Ecto neural progenitor cell (in vitro differentiated cells): ENCODE measurements around the gene CCDC146.
"Not testable (repeated sequence)": the region's sequence is repeated elsewhere in the genome, so short reads cannot be mapped to it uniquely, and the experiment has no call there.

ENCODE experiments used
- DNase-seq: peaks from one replicate; pipeline ENCODE4 v3.0.0-alpha.2; 2018; ENCODE audit warnings: low spot score

The CCDC146 gene

DNA sequence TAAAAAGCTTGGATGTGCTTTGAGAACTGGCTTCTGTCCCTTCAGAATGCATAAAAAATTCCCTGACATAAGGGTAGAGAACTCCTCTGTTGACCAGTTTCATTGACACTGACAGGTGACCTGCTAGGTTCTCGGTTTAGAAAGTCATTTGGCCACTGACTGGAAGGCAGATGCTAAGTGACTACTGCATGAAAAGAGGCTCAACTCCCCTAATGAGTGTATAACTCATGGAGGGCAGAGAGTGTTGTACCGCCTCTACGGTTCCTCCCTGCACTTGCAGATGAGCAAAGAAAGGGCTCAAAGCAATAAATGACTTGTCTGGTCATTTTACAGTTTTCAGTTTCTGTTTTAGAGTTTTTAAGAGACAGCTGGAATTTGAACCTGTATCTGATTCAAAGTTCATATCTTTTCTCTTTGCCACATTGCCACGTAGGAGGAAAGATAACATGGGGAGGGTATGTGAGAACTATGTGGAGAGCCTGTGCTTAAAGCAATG, 80.1 kb downstream of the CCDC146 start:
- no peak for DNase-seq

DNA sequence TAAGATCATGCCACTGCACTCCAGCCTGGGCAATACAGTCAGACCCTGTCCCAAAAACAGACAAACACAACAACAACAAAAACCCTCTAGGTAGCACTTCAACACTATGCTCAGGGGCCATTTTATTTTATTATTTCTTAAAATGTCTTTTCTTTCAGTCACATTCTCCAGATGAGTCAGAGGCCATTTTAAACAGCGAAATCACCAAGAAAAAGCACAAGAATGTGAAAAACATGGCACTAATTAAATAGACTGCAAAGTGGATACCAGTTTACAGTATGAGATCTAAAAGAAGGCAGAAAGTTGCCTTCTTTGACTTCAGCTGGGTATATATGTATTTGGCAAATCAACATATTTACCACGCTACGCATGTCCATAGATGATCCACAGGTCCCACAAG, 83.3 kb downstream of the CCDC146 start:
- no peak for DNase-seq

DNA sequence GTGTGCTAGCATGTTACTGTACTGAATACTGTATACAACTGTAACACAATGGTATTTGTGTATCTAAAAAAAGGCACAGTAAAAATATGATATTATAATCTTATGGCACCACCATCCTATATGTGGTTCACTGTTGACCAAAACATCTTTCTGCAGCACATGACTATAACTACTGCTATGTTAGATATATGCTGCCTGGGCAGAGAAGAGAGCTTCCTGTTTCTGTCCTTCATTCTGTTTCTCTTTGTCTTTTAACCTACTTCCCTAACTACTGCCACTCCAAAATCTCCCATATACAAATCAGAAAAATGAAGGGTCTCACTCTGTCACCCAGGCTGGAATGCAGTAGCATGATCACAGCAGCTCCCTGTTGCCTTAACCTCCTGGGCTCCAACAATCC, 86.0 kb downstream of the CCDC146 start:
- DNase-seq: no peak

DNA sequence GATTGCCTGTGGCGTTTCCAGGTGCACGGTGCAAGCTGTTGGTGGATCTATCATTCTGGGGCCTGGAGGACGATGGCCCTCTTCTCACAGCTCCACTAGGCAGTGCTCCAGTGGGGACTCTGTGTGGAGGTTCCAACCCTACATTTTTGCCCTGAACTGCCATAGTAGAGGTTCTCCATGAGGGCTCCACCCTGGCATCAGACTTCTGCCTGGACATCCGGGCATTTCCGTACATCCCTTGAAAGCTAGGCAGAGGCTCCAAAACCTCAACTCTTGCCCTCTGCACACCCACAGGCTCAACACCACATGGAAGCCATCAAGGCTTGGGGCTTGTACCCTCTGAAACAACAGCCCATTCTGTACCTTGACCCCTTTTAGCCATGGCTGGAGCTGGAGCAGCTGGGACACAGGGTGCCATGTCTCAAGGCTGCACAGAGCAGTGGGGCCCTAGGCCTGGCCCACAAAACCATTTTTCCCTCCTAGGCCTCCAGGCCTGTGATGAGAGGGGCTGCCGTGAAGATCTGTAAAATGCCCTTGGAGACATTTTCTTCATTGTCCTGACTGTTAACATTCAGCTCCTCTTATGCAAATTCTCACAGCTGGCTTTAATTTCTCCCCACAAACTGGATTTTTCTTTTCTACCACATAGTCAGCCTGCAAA, 87.2 kb downstream of the CCDC146 start:
- no peak for DNase-seq

DNA sequence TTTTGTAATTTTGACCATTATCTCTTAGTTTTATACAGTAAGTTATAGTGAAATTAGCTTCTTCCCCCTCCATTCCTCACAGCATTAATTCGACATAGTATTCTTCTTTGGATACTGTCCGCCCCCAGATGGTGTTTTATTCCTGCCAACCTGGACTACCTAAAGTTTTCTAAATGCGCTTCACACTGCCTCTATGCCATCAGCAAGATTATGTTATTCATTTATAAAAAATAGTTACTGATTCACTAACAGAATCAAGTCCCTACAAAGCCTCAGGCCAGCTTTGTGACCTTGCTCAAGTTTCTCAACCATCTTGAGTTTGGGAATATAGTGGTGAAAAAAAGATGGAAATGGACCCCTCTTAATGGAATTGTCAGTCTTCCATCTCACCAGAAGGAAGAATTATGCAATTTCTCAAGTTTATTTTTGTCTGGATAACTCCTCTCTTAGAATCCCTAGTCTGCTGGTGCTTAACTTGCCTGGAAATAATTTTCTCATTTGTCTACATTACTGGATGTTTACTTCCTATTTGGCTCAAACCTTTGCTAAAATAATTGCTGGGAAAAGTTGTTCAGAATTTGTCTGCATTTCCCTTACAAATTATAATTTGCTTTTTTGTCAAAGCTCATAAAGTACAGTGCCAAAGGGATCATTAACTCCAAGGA, 93.9 kb downstream of the CCDC146 start:
- DNase-seq: no peak

DNA sequence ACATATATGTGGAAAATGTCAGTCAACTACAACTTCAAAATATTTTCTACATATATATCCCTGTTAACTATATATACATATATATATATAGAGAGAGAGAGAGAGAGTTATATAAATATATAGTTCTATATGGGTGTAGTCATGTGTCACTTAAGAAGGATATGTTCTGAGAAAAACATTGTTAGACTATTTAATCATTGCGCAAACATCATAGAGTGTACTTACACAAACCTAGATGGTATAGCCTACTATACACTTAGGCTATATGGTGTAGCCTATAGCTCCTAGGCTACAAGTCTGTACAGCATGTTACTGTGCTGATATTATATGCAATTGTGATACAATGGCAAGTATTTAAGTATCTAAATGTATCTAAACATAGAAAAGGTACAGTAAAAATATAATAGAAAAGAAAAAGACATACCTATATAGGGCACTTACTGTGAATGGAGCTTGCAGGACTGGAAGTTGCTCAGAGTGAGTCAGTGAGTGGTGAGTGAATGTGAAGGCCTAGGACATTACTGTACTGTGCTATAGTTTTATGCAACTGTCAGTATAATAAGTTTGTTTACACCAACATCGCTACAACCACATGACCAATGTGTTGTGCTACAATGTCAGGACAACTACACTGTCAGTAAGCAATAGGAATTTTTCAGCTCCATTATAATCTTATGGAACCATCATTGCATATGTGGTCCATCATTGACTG, 95.2 kb downstream of the CCDC146 start:
- no peak for DNase-seq

DNA sequence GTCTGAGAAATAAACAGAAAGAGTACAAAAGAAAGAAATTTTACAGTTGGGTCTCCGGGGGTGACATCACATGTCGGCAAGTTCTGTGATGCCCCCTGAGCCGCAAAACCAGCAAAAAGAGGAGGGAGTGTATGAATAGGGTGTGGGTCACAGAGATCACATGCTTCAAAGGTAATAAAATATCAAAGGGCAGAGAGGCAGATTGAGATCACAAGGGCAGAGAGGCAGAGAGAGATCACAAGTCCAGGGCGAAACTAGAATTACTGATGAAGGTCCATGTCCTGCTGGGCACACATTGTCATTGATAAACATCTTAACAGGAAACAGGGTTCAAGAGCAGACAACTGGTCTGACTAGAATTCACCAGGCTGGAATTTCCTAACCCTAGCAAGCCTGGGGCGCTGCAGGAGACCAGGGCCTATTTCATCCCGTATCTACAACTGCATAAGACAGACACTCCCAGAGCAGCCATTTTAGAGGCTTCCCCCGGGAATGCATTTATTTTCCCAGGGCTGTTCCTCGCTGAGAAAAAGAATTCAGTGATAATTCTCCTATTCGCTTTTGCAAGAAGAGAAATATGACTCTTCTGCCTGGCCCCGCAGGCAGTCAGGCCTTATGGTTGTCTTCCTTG, 97.4 kb downstream of the CCDC146 start:
- DNase-seq: not testable (repeated sequence)

DNA sequence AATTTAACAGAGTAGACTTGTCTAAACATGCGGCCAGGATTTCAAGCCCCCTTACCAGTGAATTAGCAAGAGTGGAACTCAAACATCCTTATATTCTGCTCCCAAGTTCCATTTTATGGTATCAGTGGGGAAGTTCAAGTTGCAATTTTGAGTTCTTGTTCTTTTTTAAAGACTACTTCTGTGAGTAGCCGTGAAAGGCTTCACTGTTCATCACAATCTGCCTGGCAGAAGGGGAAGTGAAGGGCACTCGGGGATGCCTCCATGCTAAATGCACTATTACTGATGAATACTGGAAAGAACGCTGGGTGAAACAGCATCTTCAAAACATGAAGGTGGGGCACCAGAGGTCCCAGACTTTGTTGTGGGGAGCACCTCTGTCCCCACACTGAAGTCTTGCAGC, 99.7 kb downstream of the CCDC146 start:
- no peak for DNase-seq

DNA sequence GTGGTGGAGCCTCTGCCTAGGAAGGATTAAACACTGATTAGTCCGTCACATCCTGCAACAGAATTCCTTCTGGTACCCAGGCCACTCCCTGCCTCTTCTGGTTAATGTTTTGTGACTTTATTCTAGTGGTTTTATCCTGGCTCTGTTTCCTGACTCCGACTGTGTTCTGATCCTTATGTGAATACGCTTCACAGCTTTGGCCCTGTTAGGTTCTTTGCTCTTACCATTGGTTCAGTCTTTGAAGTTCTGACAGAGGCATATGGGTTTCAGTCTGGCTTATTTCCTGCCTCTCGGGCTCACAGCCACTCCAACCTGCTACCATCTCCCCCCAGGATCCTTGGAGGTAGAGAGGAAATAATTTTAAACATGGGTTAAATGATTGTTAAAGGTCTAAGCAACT, 100.4 kb downstream of the CCDC146 start:
- no peak for DNase-seq

DNA sequence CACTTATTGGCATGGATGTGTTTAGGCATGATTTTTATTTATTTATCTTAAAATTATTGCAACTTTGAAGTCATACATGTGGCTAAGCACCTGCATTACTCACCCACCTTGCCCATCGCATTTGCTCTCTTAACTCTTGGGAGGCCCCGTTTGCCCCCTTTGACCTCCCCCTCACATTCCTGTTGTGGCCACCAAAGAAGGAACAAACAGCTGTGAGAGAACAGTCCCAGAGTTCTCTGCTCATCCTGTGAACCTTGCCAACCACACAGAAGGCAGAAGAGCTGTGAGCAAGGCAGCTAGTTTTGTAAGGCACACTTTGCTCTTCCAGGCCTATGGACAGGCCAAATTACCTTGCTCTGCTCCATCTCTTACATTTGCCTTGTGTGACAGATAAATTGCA, 100.8 kb downstream of the CCDC146 start:
- DNase-seq: no peak

DNA sequence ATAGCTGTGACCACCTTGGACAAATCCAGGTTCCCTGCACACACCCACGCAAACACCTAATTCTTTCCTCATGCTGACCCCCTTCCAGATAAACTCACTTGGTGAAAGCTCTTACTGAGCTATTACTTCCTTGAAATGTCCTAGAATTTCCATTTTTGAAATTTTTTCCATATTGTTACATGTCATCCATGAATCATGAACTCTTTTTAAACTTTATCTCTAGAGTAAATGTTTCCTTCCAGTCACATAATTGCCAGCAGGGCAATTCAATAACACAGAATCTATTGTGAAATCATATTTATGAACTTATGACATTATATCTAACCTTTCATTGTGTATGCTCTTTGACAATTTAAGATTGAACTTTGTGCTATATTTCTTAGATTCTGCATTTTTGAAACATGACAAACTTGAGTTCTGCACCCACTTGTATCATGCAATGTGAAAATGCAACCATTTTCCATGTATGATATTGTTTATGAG, 104.0 kb downstream of the CCDC146 start:
- no peak for DNase-seq

DNA sequence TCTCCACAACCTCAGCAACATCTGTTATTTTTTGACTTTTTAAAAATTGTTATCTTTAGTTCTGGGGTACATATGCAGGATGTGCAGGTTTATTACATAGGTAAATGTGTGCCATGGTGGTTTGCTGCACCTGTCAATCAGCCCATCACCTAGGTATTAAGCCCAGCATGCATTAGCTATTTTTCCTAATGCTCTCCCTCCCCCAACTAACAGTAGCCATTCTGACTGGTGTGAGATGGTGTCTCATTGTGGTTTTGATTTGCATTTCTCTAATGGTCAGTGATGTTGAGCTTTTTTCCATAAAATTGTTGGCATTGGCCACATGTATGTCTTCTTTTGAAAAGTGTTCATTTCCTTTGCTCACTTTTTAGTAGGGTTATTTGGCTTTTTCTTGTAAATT, 106.4 kb downstream of the CCDC146 start:
- not testable (repeated sequence) for DNase-seq

DNA sequence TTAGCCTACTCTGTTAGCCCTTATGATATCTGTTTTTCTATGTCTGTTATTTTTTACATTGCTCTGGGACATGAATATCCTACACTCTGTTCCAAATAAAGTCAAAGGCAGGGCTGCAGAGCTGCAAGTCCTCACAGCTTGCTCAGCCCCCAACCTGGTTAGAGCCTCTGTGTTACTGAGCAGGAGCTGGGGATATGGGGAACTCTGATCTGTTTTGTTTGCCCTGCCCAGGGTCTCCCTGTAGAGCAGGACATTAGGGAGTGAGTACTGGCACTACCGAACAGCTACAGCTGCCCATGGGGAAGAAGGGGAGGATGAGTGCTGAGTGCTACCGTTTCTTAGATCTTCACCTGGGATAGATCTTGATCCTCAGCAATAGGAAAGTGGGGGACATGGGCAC, 110.1 kb downstream of the CCDC146 start:
- no peak for DNase-seq

DNA sequence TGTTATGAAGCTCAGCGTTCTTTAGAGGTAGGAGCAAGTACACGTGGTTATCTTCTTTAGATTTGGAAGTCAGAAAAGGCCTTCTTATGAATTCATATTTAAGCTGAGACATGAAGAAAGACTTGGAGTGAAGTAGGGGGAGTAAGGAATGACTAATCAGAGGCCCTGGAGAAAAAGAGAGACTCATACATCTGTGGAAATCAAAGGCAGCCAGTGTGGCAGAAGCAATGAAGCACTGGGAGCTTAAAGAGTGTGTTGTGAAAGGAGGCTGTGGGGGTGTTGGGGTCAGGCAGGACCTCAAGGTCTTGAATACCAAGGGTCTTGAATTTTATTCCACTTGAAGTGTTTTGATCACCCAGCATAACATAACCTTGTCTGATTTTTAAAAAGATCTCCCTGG, 112.9 kb downstream of the CCDC146 start:
- DNase-seq: no peak

DNA sequence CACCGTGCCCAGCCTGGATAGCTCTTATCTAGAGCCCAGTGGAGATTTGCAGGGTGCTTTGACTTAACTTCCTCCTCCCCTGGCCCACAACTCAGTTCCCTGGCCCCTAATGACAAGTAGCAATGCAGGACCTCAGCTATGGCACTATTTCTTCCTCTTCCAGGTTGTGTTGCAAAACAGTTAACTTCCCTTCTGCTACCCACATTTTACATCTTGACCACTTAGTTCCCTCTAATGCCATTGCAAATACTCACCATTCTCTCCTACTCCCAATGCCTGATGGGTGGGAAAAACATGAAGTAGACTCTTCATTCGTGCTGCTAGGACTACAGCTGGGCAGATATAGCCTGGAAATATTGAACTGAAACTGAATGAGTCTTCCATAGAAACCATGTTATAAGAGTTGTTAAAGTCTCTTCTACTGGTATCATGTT, 116.3 kb downstream of the CCDC146 start:
- no peak for DNase-seq

DNA sequence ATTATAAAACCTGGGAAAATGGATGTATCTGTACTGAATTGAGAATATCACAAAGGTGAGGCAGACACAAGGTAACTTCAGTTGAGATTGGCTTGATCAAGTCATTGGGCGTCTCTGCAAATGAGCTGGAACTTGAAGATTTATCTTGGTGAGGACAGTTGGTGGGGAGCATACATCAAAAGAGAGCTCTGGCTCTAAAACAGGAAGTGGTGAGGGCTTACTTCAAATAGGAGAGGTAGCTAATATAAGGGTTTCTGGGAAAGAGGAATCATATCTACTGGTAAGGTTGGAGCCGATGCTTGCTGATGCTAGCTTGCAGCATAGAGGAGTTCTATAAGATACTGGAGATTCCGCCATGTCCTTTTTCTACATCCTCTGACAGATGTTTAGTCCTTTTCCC, 117.1 kb downstream of the CCDC146 start:
- DNase-seq: no peak

DNA sequence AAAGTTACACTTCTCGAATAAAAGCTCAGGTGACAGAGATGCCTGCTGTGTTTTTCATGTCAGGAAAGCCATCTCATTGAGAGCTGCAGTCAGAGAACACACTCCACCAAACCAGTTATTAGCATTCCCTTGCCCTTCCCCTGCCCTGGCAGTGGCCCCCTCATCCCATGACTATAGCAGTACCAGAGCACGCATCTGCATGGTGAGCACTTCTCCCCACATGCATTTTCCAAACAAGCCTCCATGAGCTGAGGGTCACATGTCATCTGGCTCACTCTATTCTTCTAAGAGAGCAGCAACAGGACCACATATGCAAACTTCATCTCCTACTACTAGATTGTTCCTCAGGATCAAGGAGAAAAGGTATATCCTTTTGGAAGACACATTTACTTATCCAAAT, 119.7 kb downstream of the CCDC146 start:
- no peak for DNase-seq

DNA sequence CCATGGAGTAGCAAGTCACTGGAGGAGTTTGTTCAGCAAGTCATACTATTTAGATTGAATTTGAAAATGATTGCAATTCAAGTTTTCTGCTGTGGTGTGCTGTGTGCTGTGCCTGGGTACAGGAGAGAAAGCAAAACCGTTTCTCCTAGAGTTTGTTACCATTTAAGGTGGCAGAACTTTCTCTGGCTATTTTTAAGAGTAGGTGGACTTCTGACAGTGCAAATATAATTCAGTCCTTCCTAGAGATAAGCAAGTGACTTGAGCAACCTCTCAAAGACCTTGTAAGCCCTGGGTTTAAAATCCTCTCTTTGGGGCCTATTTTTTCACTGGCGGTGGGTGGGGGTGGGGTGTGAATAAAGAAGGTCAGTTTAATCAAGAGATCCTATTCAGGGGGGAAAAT, 120.1 kb downstream of the CCDC146 start:
- DNase-seq: no peak

DNA sequence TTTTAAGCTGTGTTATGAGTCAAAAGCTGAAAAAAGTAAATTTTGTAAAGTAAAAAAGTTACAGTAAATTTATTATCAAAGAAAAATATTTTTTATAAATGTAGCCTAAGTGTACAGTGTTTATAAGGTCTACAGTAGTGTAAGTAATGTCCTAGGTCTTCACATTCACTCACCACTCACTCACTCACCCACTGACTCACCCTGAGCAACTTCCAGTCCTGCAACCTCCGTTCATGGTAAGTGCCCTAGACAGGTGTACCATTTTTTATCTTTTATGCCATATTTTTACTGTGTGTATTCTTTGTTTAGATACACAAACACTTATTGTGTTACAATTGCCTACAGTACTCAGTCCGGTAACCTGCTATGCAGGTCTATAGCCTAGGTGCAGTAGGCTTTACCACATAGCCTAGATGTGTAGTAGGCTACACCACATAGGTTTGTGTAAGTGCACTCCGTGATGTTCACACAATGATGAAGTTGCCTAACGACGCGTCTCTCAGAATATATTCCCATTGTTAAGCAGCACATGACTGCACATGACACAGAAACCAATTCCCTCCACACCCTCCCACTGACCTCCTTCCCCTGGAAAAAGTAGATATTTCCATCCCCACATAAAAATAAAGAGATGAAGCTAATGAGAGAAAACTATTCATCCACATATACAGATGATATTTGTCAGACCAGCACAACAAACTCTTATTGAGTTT, 122.0 kb downstream of the CCDC146 start:
- no peak for DNase-seq

DNA sequence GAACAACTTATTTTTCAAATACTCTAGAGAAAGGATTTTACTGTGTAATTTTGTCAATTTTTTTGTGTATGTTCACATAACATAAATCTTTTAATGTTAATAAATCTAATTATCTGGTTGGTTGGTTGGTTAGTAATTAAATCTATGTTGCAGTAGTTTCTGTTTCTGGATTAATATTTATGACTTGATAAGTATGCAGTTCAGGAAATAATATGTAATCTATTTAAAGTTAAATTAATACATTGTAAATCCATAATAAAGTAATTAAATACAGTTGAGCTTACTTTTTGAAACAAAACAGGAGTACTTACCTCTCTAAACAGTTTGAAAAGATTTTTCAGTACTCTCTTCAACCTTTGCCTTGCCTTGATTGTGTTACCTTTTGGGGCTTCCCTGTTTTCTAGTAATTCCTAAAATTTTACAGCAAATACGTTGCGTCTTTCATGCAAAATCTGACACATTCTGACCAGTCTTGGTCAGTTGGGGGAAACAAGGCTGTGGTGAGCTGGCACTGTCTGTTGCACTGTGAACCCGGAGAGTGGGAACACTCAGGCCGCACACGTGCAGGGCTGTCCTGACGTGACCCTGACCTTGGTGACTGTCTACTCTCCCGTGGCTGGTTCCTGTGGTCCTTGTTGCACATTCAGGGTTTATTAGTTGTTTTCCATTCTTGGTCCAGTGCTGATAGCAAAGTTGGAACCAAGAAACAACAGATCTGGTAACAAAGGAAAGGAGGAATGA, 122.8 kb downstream of the CCDC146 start:
- DNase-seq: no peak

DNA sequence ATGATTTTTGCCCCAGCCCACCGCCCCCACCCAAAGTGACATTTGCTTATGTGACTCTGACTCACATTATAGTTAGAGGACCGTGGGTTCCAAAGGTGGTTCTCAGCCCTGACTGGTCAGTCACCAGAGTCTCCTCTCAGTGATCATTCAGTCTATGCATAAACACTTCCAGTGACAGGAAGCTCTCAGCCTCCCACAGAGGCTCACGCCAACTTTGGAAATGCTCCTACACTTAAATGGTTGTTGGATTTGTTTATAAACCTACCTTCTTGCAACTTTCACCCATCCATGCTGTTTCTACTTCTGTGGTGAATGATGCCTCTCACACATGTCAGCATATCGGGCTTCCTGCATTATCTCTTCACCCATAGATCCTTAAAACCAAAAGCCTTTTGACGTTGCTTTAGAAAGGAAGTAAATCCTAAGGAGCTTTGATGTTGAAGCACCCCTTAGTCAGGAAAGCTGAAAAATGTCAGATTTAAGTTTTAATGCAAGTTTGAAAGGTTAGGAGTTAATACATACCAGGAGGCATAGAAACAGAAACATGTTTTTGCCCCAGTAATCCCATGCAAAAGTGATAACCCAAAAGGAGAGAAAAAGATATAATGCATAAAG, 123.7 kb downstream of the CCDC146 start:
- DNase-seq: no peak
